Fibroblast of skin of right quadriceps (primary cell): ENCODE measurements around the gene PPHLN1.

Experiments
- DNase-seq: peaks from one replicate; pipeline ENCODE4 v3.0.0-alpha.2; 2013

The PPHLN1 gene, protein sequence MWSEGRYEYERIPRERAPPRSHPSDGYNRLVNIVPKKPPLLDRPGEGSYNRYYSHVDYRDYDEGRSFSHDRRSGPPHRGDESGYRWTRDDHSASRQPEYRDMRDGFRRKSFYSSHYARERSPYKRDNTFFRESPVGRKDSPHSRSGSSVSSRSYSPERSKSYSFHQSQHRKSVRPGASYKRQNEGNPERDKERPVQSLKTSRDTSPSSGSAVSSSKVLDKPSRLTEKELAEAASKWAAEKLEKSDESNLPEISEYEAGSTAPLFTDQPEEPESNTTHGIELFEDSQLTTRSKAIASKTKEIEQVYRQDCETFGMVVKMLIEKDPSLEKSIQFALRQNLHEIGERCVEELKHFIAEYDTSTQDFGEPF

DNA sequence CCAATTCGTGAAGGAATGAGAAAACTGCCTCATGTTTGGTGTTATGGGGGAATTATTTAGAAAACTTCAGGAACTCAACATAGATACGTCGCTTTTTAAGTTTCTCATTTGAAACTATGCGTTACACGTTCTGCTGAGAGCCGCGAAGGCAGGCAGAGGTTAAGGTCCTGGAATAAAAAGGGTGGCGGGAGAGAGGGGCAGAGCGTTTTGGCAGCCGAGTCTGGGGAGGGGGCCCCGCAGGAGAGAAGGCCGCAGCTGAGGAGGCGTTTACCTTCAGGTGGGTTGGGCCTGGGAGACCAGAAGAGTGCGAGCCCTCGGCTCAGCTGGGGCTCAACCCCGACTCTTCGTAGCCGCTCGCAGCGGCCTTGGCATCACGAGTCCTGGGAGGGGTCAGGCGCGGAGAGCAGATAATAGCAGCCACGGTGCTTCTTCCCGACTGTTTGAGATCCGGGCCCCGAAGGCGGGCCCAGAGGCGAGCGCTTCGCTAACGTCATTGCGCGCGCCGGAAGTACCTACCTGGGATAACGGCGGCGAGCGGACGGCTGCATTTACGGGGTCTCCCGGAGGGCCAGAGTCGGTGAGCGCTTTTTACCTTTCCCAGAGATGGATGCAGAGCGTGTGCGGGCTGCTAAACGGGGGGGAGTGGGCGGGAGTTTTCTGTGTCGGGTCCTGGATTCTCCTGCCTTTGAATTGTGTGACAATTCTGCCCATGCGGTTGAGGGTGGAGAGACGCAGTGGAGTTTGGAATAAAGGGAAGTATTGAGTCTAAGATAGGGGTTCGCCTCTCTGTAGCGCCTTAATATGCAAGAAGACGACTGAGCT is at the start of gene PPHLN1, which contains the start of gene ZCRB1:
PPHLN1 (plus strand) TSS at position 515 of the 822 bp plus-strand sequence. CDS start 9,736 bp downstream, outside the sequence.
ZCRB1 (minus strand) TSS at position 442 of the 822 bp plus-strand sequence. CDS start 1,992 bp downstream, outside the sequence.
- DNase-seq: peak; percentile 72

GRCh38 chr12:42277396-42278127 is 48.4 kb upstream of the PPHLN1 start:
- DNase-seq: no peak

- no peak for DNase-seq
Observed at GRCh38 chr12:42278128-42278510, 47.8 kb upstream of the PPHLN1 start.

- DNase-seq: no peak
Observed at GRCh38 chr12:42281278-42281677, 44.7 kb upstream of the PPHLN1 start.

GRCh38 chr12:42281844-42282243 is 44.1 kb upstream of the PPHLN1 start:
- no peak for DNase-seq

- DNase-seq: no peak
Observed at GRCh38 chr12:42282294-42282693, 43.7 kb upstream of the PPHLN1 start.

DNA sequence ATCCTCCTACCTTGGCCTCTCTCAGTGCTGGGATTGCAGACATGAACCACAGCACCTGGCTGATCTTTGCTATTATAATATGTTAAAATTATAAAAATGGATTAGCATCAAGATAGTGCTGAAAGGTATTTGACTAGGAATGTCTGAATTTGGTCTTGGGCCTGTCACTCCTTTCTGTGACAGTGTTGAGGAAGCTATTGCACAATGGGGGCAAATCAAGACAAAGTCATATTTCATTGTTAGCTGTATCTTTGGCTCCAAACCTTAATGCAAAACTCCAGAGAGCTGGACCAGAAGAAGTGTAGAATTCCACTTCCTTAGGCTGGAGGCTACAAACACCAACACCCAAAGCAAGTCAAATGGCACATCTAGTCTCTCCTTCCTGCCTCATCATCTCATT is 42.2 kb upstream of the PPHLN1 start:
- DNase-seq: no peak

DNA sequence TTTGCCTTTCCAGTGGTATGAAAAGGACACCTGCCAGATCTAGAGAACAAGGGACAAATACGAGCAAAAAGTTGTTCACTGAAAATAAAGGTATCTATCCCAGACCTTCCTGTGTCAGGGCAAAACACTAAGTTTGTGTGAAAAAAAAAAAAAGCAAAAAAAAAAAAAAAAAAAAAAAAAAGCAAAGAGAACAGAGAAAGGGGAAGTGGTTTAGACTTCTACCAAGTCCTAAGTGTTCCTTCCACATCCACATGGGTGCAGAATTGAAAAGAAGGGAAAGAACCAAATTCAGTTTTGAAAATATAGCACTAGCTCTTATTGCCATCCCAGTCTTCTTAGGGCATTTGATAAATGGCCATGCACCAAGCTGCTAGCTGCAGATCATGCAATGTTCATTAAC is 41.8 kb upstream of the PPHLN1 start:
- DNase-seq: no peak

GRCh38 chr12:42284876-42285275 is 41.1 kb upstream of the PPHLN1 start:
- peak; percentile 16 for DNase-seq

DNA sequence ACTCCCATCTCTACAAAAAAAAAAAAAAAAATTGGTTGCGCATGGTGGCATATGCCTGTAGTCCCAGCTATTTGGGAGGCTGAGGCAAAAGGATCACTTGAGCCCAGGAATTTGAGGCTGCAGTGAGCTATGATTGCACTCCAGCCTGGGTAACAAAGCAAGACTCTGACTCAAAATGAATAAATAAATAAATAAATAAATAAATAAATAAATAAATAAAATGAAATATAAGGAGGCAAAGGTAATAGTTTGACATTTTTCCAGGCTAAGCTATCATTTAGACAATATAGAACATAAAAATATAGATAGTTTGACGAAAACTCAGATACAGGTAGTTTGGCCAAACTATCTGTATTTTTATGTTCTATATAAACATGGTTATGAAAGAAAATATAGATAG is 40.5 kb upstream of the PPHLN1 start:
- no peak for DNase-seq

- no peak for DNase-seq
Observed at GRCh38 chr12:42286741-42287140, 39.2 kb upstream of the PPHLN1 start.

DNA sequence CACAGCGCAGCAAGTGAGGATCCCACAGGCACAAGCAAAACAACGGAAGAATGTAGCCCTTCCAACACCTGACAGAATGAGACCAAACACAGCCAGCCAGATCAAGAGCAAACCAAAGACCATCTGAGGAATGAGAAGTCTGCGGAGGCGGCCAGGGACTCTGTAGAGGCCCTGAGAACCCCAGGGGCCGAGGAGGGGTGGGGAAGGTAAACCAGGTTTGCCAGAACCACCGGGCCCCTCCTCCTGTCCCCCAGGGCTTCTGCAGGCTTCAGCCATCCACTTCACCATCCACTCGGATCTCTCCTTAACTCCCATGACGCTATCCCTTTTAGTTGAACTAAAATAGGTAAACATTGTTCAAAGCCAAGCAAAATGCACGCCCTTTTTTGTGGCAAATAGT is 37.4 kb upstream of the PPHLN1 start:
- DNase-seq: no peak

- DNase-seq: no peak
Observed at GRCh38 chr12:42291680-42292079, 34.3 kb upstream of the PPHLN1 start.

- DNase-seq: no peak
Observed at GRCh38 chr12:42296503-42297109, 29.4 kb upstream of the PPHLN1 start.

DNA sequence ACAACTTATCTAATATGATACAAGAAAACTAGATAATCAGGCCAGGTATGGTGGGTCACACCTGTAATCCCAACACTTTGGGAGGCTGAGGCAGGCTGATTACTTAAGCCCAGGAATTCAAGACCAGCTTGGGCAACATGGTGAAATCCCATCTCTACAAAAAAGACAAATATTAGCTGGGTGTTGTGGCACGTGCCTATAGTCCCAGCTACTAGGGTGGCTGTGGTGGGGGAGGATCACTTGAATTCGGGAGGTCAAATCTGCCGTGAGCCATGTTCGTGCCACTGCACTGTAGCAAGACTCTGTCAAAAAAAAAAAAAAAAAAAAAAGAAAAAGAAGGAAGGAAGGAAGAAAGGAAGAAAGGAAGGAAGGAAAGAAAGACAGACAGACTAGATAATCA is 27.1 kb upstream of the PPHLN1 start:
- DNase-seq: no peak

GRCh38 chr12:42299392-42300308 is 26.3 kb upstream of the PPHLN1 start:
- peak; percentile 65 for DNase-seq

DNA sequence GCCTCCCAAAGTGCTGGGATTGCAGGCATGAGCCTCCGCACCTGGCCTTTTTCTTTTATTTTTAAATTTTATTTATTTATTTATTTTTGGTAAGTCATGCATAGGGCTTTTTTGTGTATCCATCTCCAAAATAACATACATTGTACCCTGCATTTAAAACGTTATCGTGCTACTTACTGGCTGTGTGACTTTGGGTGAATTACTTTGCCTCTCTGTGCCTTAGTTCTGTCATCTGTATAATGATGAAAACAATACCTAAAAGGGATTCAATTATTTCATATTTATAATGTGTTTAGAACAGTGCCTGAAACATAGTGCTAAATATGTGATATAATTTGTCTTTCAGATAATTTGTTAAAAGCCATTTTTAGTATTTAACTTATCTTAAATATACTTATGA is 19.7 kb upstream of the PPHLN1 start:
- no peak for DNase-seq

DNA sequence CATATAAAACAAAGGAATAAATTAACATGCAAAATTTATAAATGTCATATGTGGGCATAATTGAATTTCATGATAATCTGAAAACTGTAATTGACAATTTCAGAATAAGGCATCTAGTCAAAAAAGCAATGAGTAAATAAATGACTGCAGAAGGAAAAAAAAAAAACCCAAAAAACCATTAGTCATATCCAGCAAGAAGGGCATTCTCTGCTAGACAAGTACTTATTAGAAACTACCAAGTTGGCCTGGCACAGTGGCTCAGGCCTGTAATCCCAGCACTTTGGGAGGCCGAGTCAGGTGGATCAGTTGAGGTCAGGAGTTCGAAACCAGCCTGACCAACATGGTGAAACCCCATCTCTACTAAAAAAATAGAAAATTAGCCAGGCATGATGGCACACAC is 17.6 kb upstream of the PPHLN1 start:
- no peak for DNase-seq

GRCh38 chr12:42309996-42310395 is 16.0 kb upstream of the PPHLN1 start:
- no peak for DNase-seq

DNA sequence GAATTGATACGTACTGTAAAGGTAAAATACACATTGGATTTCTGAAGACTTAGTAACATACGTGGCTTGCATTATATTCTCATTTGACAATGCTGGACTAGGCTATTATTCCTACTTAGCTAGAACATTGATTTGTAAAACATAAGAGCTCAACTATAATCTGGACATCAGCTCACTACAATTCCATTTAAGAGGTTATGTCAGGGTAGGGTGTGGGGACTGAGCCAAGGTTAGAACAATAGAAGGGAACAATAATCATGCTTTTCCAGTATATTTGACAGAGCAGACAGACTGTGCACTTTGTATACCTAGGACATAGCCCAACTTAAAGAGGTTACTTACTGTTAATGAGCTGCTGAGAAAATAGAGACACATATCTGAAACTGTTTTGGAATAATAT is 10.9 kb upstream of the PPHLN1 start:
- no peak for DNase-seq

- no peak for DNase-seq
Observed at GRCh38 chr12:42320796-42321195, 5.2 kb upstream of the PPHLN1 start.

DNA sequence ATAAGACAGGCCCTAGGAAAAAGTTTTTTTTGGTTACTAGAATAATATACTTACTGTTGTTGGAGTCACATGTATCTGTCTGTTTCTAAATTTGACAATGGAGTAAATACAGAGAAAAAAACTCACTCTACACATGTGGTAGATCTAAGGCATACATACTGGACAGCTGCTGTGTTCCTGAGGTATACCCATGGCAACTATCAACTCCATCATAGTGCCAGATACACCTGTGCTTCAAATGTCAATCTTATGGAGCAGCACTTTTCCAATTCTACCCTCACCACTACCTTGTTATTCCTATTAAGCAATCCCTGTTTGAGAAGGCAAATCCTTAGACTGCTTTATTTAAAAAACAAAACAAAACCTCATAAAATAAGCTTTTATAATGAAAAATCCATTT is 3.4 kb upstream of the PPHLN1 start:
- no peak for DNase-seq
